ENCODE data around the gene RFK.
"Not testable (repeated sequence)": the region's sequence is repeated elsewhere in the genome, so short reads cannot be mapped to it uniquely, and the experiment has no call there.

The RFK gene

GRCh38 chr9:76373173-76373783 is 20.9 kb downstream of the RFK start:
- no peak for FAIRE-seq
- DNase-seq (ENCODE audit: insufficient read length, low spot score) = no peak

DNA sequence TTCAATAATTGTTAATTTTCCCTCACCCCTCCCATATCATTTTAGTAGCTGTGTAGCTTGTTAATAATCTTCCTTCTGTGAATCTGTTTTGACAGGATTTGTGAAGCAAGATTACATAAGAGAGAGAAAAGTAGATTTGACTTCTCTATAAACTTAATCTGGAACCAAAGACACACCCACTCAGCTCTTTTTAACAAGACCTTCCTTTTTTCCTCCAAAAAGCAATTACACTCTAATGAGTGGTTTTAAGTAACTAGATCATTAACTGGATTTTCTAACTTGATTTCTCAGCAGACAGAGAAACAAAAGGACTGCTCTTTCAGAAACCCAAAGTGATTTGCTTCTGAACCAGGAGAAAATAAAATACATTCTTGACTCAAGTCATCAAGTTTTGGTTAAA is 21.9 kb downstream of the RFK start:
- FAIRE-seq (no peak), DNase-seq (ENCODE audit: insufficient read length, low spot score) (no peak)

GRCh38 chr9:76371901-76372300 is 22.3 kb downstream of the RFK start:
- FAIRE-seq = no peak
- no peak for DNase-seq (ENCODE audit: insufficient read length, low spot score)

DNA sequence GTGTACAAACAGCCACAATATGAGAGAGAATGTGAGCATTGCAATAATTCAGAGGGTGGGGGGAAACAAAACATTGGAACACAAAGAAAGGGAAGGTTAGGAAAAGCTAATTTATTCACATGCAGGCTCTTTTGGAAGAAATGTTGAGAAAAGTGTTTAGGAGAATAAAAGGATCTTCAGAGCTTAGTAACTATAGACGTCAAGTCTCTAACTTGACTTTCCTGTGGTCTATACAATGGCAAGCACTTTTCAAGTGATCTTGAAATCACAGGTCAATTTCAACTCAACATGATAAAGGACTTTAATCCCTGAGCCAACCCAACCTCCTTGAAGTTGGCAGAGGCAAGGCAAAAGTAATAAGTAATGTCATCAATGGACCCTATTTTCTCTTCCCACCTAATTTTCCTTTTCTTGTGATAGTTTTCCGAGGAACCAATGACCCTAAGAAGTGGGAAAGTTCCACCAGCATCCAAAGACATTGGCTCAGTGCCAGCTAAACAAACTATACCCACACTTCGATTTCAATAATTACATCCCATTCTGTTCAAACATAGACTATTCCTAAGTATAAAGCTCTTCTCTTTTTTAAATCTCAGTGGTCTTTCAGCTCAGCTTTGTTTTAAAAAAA is 23.7 kb downstream of the RFK start:
- DNase-seq (ENCODE audit: insufficient read length, low spot score) = no peak
- no peak for FAIRE-seq

GRCh38 chr9:76369583-76369982 is 24.6 kb downstream of the RFK start:
- FAIRE-seq (no peak), DNase-seq (ENCODE audit: insufficient read length, low spot score) (no peak)

GRCh38 chr9:76366275-76366674 is 28.0 kb downstream of the RFK start:
- DNase-seq (ENCODE audit: insufficient read length, low spot score) (no peak), FAIRE-seq (no peak)

DNA sequence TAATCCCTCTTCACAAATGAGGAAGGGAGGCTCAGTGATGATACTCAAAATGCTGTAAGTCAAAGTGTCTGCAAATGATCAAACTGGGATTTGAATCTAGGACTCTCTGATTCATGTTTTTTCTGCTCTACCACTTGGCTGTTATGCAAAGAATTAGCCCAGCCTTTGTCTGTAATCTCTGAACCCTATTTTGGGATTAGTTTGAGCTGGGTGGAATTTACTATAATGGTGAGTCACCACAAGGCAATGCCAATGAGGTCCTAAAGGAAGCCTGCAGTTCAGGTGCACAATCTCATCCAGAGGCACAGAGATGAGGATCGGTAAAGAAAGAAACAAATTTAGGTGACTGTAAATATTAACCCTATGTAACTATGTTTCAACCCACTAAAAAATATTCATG is 29.2 kb downstream of the RFK start:
- DNase-seq (ENCODE audit: insufficient read length, low spot score) = no peak
- no peak for FAIRE-seq

GRCh38 chr9:76363032-76363395 is 31.2 kb downstream of the RFK start:
- DNase-seq (ENCODE audit: insufficient read length, low spot score) (no peak), FAIRE-seq (no peak)

DNA sequence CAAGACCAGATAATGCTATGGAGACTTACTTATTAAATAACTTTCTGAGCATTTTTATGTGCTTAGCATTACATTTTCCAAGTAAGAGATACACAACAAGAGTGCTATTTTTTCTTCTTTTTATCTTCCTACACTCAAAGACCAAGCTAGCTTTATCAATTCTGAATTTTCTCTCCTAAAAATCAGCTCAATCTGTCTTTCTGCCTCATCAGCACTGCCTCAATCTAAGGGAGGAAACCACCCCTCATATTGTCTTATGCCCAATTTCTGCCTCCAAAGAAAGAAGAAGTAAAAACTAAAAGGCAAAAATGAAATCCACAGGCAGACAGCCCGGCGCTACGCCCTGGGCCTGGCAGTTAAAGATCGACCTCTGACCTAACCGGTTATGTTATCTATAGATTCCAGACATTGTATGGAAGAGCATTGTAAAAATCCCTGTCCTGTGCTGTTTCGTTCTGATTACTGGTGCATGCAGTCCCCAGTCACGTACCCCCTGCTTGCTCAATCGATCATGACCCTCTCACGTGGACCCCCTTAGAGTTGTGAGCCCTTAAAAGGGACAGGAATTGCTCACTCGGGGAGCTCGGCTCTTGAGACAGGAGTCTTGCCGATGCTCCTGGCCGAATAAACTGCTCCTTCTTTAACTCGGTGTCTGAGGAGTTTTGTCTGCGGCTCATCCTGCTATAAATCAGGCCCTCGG is 31.7 kb downstream of the RFK start:
- FAIRE-seq; DNase-seq (ENCODE audit: insufficient read length, low spot score): not testable (repeated sequence)

- DNase-seq (ENCODE audit: insufficient read length, low spot score) (no peak), FAIRE-seq (no peak)
Observed at GRCh38 chr9:76359766-76360165, 34.5 kb downstream of the RFK start.

DNA sequence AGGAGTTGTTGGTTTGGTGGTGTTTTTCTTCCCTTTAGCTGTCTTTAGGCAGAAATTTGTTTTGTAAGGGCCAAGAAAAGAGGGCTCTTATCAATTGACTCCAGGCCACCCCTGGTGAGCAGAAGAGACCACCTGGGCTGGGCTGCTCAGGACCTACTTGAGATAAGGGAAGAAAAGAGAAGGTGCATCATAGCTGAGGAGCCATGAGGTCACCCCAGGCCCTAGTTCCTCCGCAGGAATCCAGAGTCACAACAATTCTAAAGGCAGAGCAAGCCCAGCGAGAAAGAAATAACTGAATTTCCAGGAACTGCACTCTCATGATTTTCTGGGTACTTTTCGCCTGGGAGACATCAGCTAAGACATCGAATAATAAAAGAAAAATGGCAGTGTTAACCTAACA is 34.9 kb downstream of the RFK start:
- no peak for FAIRE-seq
- no peak for DNase-seq (ENCODE audit: insufficient read length, low spot score)

GRCh38 chr9:76358628-76359280 is 35.5 kb downstream of the RFK start:
- no peak for FAIRE-seq
- no peak for DNase-seq (ENCODE audit: insufficient read length, low spot score)

DNA sequence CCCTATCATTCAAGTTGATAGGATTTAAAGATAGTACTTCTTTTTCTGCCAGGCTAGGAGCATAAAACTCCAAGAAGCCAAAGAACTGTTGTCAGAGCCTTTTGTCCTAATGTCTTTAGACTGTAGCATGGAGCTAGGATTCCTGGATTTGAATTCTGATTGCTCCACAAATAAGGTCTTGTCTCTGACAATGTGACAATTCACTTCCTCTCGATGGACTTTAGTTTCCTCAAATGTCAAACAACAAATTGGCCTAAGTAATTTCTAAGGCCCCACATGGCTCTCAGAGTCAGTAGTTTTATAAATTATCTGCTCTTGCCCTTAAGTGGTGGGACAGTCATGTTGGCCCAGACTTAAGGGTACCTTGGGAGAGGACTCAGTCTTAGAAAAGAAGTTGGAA is 36.7 kb downstream of the RFK start:
- no peak for FAIRE-seq
- DNase-seq (ENCODE audit: insufficient read length, low spot score) = no peak

DNA sequence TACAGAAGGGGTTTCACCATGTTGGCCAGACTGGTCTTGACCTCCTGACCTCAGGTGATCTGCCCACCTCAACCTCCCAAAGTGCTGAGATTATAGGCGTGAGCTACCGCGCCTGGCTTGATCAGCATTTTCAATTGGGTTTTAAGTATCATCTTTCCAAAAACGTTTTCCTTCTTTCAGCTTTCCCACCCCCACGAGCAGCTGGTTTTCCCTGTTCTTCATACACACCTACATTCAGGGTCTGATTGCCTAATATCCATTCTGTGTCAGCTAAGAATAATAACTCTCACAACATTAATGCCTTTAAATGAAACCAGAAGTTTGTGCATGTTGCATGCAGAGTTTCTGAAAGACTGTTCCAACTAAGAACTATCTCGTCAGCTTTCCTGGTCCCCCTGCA is 38.3 kb downstream of the RFK start:
- FAIRE-seq = no peak

GRCh38 chr9:76354221-76354620 is 40.0 kb downstream of the RFK start:
- no peak for FAIRE-seq
- DNase-seq (ENCODE audit: insufficient read length, low spot score) = no peak

More for the DNA sequence above, 38.3 kb downstream of the RFK start:
- no peak for DNase-seq (ENCODE audit: insufficient read length, low spot score)

- DNase-seq (ENCODE audit: insufficient read length, low spot score) (no peak), FAIRE-seq (no peak)
Observed at GRCh38 chr9:76353280-76353679, 40.9 kb downstream of the RFK start.

GRCh38 chr9:76352026-76352620 is 42.1 kb downstream of the RFK start:
- no peak for DNase-seq (ENCODE audit: insufficient read length, low spot score)
- FAIRE-seq = no peak

- DNase-seq (ENCODE audit: insufficient read length, low spot score) (no peak), FAIRE-seq (no peak)
Observed at GRCh38 chr9:76351006-76351405, 43.2 kb downstream of the RFK start.

DNA sequence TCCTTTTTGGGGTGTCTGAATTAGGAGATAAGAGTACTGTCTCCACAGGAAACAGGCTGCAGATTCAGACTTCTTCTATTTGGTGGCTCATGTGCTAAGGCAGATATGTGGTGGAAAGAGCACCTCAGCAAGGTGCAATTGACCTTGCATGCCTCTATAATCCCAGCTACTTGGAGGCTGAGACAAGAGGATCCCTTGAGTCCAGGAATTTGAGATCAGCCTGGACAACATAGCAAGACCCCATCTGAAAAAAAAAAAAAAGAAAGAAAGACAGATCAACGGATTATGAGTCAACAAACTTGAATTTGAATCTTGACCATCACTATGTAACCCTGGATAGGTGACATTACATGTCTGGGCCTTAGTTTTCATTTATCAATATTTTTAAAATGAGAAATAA is 44.4 kb downstream of the RFK start:
- no peak for DNase-seq (ENCODE audit: insufficient read length, low spot score)
- no peak for FAIRE-seq

DNA sequence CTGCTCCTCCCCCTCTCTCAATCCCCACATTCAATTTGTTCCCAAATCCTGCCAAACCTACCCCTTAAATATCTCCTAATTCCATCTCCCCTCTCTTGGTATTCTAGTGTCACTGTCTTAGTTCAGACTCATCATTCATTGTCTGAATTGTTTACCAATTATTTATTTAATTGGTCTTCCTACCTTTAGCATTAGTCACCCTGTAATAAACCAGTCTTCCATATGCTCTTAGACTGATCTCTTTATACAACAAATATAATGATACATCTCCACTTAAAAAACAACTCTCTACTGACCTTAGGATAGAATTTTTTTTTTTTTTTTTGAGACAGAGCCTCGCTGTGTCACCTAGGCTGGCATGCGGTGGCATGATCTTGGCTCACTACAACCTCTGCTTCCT is 51.4 kb downstream of the RFK start:
- FAIRE-seq (no peak), DNase-seq (ENCODE audit: insufficient read length, low spot score) (no peak)

DNA sequence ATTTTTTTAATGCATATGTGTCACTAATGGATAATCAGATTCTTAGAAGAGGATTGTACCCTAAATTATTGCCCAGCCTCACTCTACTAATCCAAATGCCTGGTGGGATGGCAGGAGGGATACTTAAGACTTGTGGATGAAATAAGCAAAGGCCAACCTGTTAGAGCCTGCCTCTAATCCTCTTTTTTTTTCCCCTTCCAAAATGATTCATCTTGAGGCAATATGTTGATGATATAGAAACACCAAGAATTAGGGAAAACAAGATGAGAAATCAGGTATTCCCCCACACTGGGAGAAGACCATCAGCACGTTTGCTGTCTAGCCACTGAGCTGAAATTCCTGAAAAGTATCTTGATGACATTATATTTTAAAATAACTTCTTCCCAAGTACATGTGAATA is 52.0 kb downstream of the RFK start:
- DNase-seq (ENCODE audit: insufficient read length, low spot score) (no peak), FAIRE-seq (no peak)

Data from GM19239 (cell line).